Activated naive CD4-positive, alpha-beta T cell (primary cell): ENCODE data around the gene ZNF428.
"Not testable (repeated sequence)": the region's sequence is repeated elsewhere in the genome, so short reads cannot be mapped to it uniquely, and the experiment has no call there.

Experiments used
- DNase-seq, 4 experiments: peaks; one replicate each; lab custom pipeline; 2025; lab: John Stamatoyannopoulos, UW

The ZNF428 gene

GRCh38 chr19:43639519-43640423 is 20.3 kb upstream of the ZNF428 start, which contains the start of gene CADM4:
Gene CADM4 (minus strand): TSS chr19:43639850. CDS start chr19:43639790, 60 bp downstream.
- peak in 3 of 4 experiments; percentile 21 to 60 (median 39) for DNase-seq

GRCh38 chr19:43638995-43639518 is 19.6 kb upstream of the ZNF428 start:
- no peak for DNase-seq

- DNase-seq, result no peak
Observed at GRCh38 chr19:43638214-43638994, 19.0 kb upstream of the ZNF428 start.

GRCh38 chr19:43636121-43636683 is 16.8 kb upstream of the ZNF428 start:
- DNase-seq, result no peak

GRCh38 chr19:43635561-43635940 is 16.1 kb upstream of the ZNF428 start:
- DNase-seq, result not testable (repeated sequence)

- DNase-seq, result no peak
Observed at GRCh38 chr19:43634872-43635560, 15.6 kb upstream of the ZNF428 start.

DNA sequence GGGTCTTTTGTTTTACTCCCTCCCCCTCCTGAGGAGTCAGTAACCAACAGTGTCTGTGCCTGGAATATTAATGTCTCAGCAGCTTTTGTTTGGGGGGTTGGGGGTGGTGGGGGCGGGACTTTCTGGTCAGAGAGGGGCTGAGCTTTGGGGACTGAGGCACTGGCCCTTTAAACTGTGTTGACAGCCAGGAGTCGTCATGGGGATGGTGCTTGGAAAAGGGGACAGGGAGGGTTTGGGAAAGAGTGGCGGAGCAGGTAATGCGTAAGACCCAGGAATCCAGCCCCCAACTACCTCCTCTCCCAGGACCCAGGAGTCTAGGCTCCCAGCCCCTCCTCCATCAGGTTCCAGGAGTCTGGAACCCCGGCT is 15.1 kb upstream of the ZNF428 start:
- no peak for DNase-seq

- no peak for DNase-seq
Observed at GRCh38 chr19:43634068-43634467, 14.6 kb upstream of the ZNF428 start.

DNA sequence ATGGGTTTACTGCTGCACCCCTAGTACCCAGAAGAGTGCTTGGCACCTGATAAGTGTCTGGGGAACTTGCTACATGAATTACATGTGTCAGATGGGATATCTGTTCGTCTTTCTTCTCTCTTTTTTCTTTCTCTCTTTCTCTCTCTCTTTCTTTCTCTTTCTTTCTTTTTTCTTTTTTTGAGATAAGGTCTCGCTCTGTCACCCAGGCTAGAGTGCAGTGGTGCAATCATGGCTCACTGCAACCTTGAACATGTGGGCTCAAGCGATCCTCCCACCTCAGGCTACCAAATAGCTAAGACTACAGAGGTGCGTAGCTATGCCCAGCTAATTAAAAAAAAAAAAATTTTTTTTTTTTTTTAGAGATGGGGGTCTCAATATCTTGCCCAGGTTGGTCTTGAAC is 14.1 kb upstream of the ZNF428 start:
- DNase-seq, result no peak

DNA sequence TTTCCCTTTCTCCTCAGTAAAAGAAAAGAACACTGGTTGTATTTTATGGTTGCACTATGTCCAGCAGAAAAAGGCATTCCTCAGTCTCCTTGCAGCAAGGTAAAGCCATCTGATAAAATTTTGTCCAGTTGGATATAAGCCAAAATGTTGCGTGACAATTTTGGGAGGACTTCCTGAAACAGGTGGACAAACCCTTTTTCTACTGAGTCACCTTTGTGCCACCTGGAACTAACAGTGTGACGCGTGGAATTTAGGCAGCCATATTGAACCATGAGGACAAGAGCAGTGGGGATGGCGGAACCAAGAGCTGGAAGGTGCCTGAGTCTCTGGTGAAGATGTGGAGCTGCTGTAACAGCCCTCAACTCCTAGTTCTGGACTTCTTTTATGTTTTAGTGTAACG is 12.1 kb upstream of the ZNF428 start:
- no peak for DNase-seq

DNA sequence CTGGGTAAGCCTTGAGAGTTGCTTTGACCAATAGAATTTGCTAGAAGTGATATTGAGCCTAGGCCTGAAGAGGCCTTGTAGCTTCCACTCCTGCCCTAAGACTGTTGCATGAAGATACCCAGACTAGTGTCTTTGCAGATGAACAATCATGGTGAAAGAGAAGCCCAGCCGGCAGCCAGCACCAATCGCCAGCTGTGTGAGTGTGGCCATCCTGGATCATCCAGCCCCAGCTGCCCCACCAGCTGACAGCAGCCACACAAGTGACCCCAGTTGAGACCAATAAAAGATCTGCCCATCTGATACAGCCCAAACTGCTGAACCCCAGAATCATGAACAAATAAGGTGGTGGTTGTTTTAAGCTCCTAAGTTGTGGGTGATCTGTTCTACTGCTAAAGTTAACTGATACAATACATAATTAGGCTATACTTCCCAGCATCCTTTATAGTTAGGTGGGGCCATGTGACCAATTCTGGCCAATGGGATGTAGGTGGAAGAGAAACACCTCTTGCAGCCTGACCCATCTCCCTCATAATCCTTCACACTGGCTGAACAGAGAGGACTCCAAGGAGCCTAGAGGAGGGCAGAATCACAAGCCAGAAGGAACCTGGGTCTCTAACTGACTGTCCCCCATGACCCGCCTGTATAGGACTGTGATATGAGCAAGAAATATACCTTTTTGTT is 9.4 kb upstream of the ZNF428 start:
- DNase-seq, result no peak

- DNase-seq, result no peak
Observed at GRCh38 chr19:43626838-43627237, 7.4 kb upstream of the ZNF428 start.

DNA sequence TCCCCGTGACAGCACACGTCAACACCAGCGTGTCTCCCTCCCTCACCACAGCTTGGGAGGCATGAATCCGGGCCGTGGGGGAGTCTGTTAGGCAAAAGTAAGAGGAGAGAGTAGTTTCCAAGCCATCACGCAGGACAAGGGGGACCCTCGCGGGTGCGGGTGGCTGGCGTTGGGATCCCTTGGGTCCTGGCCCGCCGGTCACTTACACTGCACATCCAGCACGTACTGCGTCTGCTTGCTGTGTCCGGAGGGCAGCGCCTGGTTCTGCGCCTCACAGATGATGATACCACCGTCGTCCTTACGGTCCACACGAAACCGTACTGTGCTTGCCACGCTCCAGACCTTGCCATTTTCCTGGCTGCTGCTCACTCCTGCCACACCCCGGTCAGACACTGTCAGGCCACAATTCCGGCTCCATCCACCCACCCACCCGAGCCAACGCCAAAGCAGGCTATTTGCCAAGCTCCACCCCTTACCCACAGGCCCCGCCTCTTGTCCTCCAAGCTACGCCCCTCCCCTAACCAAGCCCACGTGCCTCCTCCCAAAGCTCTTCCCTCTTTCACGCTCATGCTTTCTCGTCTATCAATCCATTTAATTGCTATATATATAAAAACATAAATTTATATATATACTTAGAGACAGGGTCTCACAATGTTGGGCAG is 6.6 kb upstream of the ZNF428 start:
- no peak for DNase-seq

GRCh38 chr19:43624933-43625332 is 5.5 kb upstream of the ZNF428 start:
- peak; percentile 47 to 84 (median 75) for DNase-seq

DNA sequence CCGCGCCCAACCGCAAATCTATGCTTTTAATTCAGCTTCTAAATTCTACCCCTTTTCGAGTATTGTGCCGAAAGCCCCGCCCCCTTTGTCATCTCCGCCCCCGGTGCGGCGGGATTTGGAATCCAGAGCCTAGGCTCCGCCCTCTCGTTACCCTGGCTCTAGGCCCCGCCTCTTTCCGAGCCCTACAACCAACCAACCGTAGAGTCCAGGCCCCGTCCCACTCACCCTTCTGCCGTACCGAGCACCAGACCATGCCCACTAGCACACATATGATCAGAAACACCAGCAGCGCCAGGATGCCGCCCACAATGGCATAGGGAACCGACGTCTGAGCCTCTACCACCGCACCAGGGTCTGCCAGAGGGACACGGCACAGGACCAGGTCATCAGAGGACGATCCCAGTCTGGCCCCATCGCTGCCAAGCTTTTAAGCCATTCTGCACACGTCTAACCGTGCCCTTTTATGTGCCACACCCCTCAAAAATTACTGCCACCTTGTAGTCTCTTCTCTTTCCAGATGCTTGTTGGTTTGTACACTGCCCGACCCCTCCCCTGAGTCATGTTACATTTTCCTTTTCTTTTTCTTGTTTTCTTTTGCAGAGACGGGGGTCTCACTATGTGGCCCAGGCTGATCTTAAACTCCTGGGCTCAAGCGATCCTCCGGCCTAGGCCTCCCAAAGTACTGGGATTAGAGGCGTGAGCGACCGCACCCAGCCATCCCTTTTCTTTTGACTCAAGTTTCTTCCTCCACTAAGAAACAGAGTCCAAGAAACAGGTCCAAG is 4.7 kb upstream of the ZNF428 start:
- DNase-seq, result no peak

- DNase-seq, result no peak
Observed at GRCh38 chr19:43622956-43623355, 3.5 kb upstream of the ZNF428 start.

GRCh38 chr19:43622070-43622469 is 2.6 kb upstream of the ZNF428 start:
- DNase-seq, result no peak

GRCh38 chr19:43620061-43621001 is 902 bp upstream of the ZNF428 start:
- peak in 1 of 4 experiments; percentile 76 for DNase-seq

- peak in 1 of 4 experiments; percentile 12 for DNase-seq
Observed at GRCh38 chr19:43618921-43619261, 538 bp downstream of the ZNF428 start.
